ENCODE measurements around the gene MRPL37. TPM values are rescaled to one million over a fixed set of nuclear protein-coding genes. Genes with fewer than 3 reads are reported as not detected.

Gene MRPL37
- total RNA-seq, 1 experiment from 2014 or later: 138 TPM

GRCh38 chr1:54224233-54224632 lies 24.3 kb downstream of the MRPL37 start:
- ATAC-seq: no peak
- DNase-seq (ENCODE audit: low read depth, low spot score): no peak
- POLR2A ChIA-PET: no interaction called here
- CTCF ChIA-PET: interaction anchor here (0.6 kb wide), 1 partner anchor 265 kb away, joined by 5 read pairs; no protein-coding TSS in a partner anchor
- H3K36me3 ChIP-seq (ENCODE audit: control insufficient read depth, insufficient read depth, low read length): no peaks in the 10 kb centered on the region
- no peaks in the 10 kb centered on the region for H3K4me1 ChIP-seq (ENCODE audit: control insufficient read depth, insufficient read depth, low read length)
- no peaks in the 10 kb centered on the region for H3K27me3 ChIP-seq (ENCODE audit: control insufficient read depth, insufficient read depth, low read length)
- intact Hi-C loops (cut with micrococcal nuclease; ENCODE audit: unreplicated experiment) (no loop called here), in situ Hi-C loops (cut with HindIII; ENCODE audit: low pct_unique_long_range_greater_than_20kb, low sequenced_read_pairs) (no loop called here)
- no TSS peak for BruUV-seq (replicated peaks)
- H3K27ac ChIP-seq (ENCODE audit: low read length): no peak overlapping the region
- no peaks in the 10 kb centered on the region for H3K9me3 ChIP-seq (ENCODE audit: control insufficient read depth, insufficient read depth, low read depth, low read length)
- no peak overlapping the region for H3K4me3 ChIP-seq (ENCODE audit: low read depth in 2 of 2, low read length in 2 of 2)
- no peak for TF ChIP-seq SIN3A (IDR thresholded peaks at IDR 0.05; ENCODE audit: borderline replicate concordance, insufficient read depth, low read depth, low read length)
- no peak for TF ChIP-seq TCF7L2 (IDR thresholded peaks at IDR 0.05; ENCODE audit: low read depth, low read length)
- TF ChIP-seq REST (IDR thresholded peaks at IDR 0.05; ENCODE audit: insufficient read depth in 1 of 2, low read depth in 2 of 2, low read length in 1 of 2): no peak
- no peak for TF ChIP-seq POLR2AphosphoS5 (IDR thresholded peaks at IDR 0.05; ENCODE audit: low read depth, low read length)
- TF ChIP-seq CTCF (IDR thresholded peaks at IDR 0.05): no peak

GRCh38 chr1:54225378-54225777 lies 25.4 kb downstream of the MRPL37 start:
- no TSS peak for BruUV-seq (replicated peaks)
- TF ChIP-seq POLR2AphosphoS5 (IDR thresholded peaks at IDR 0.05; ENCODE audit: low read depth, low read length) (no peak), SIN3A (IDR thresholded peaks at IDR 0.05; ENCODE audit: borderline replicate concordance, insufficient read depth, low read depth, low read length) (no peak), REST (IDR thresholded peaks at IDR 0.05; ENCODE audit: insufficient read depth in 1 of 2, low read depth in 2 of 2, low read length in 1 of 2) (no peak), TCF7L2 (IDR thresholded peaks at IDR 0.05; ENCODE audit: low read depth, low read length) (no peak), CTCF (IDR thresholded peaks at IDR 0.05) (no peak)
- Histone ChIP-seq H3K4me3 (ENCODE audit: low read depth in 2 of 2, low read length in 2 of 2) (no peak overlapping the region), H3K27me3 (ENCODE audit: control insufficient read depth, insufficient read depth, low read length) (no peaks in the 10 kb centered on the region), H3K36me3 (ENCODE audit: control insufficient read depth, insufficient read depth, low read length) (no peaks in the 10 kb centered on the region), H3K9me3 (ENCODE audit: control insufficient read depth, insufficient read depth, low read depth, low read length) (no peaks in the 10 kb centered on the region), H3K4me1 (ENCODE audit: control insufficient read depth, insufficient read depth, low read length) (no peaks in the 10 kb centered on the region), H3K27ac (ENCODE audit: low read length) (no peak overlapping the region)
- no peak for ATAC-seq
- DNase-seq (ENCODE audit: low read depth, low spot score): no peak
- ChIA-PET CTCF (no interaction called here), POLR2A (no interaction called here)
- intact Hi-C loops (cut with micrococcal nuclease; ENCODE audit: unreplicated experiment): no loop called here
- in situ Hi-C loops (cut with HindIII; ENCODE audit: low pct_unique_long_range_greater_than_20kb, low sequenced_read_pairs): no loop called here

All from Panc1 (cell line).